DOHH2 (cell line): ENCODE measurements around the gene VAV2.

Experiments used
- H3F3A ChIP-seq: fragments of 200-600 bp; sonication (generic), shearing (Covaris generic); 2 replicates; pipeline ENCODE4 v1.6.0; 2016; ENCODE audit warnings: antibody characterized with exemption, mild to moderate bottlenecking; ENCODE audit not compliant: control insufficient read depth, insufficient read depth
- H3K27ac ChIP-seq: fragments of 200-600 bp; sonication (generic); 2 replicates; pipeline ENCODE4 v1.5.1; 2014; ENCODE audit warnings: low read depth, mild to moderate bottlenecking, low read length, moderate library complexity
- H3K27me3 ChIP-seq: fragments of 200-600 bp; sonication (generic); 2 replicates; pipeline ENCODE4 v1.6.1; 2014; ENCODE audit warnings: mild to moderate bottlenecking, low read length, mixed read lengths; ENCODE audit not compliant: control insufficient read depth
- H3K36me3 ChIP-seq: fragments of 200-600 bp; sonication (generic); 2 replicates; pipeline ENCODE4 v1.6.1; 2014; ENCODE audit warnings: mild to moderate bottlenecking, low read length, moderate library complexity, mixed read lengths; ENCODE audit not compliant: control insufficient read depth
- H3K4me1 ChIP-seq: fragments of 200-600 bp; sonication (generic); 2 replicates; pipeline ENCODE4 v1.6.1; 2014; ENCODE audit warnings: mild to moderate bottlenecking, low read length, mixed read lengths; ENCODE audit not compliant: control insufficient read depth
- H3K4me2 ChIP-seq: fragments of 200-600 bp; sonication (generic); 2 replicates; pipeline ENCODE4 v1.6.0; 2014; ENCODE audit warnings: mild to moderate bottlenecking, low read length, moderate library complexity
- H3K4me3 ChIP-seq: fragments of 200-600 bp; sonication (generic); 2 replicates; pipeline ENCODE4 v1.5.1; 2014; ENCODE audit warnings: mild to moderate bottlenecking, low read length, mixed read lengths
- H3K79me2 ChIP-seq: fragments of 200-600 bp; sonication (generic); 2 replicates; pipeline ENCODE4 v1.6.1; 2014; ENCODE audit warnings: mild to moderate bottlenecking, low read length, mixed read lengths; ENCODE audit not compliant: control insufficient read depth
- H3K9me2 ChIP-seq: fragments of 200-600 bp; sonication (generic); replicated peaks from 2 replicates; pipeline ENCODE4 v1.6.1; 2014; ENCODE audit warnings: mild to moderate bottlenecking, low read length, mixed read lengths; ENCODE audit not compliant: control insufficient read depth
- H3K9me3 ChIP-seq: fragments of 200-600 bp; sonication (generic); 2 replicates; pipeline ENCODE4 v1.6.1; 2014; ENCODE audit warnings: antibody characterized with exemption, low read length, mixed read lengths; ENCODE audit not compliant: control insufficient read depth, insufficient read depth
- H4K20me1 ChIP-seq: fragments of 200-600 bp; sonication (generic); 2 replicates; pipeline ENCODE4 v1.6.0; 2014; ENCODE audit warnings: low read depth, mild to moderate bottlenecking, antibody characterized with exemption, low read length, moderate library complexity; ENCODE audit not compliant: control insufficient read depth, insufficient read depth
- EZH2phosphoT487 ChIP-seq: fragments of 200-600 bp; sonication (generic); IDR thresholded peaks from 2 replicates; pipeline ENCODE4 v1.6.1; 2017; ENCODE audit warnings: borderline replicate concordance, mild to moderate bottlenecking, antibody characterized with exemption, low read length, moderate library complexity, mixed read lengths
- TF ChIP-seq, protein P1 (sequence below): fragments of 200-600 bp; sonication (generic); IDR thresholded peaks from one replicate; pipeline ENCODE4 v1.5.1; 2014; ENCODE audit warnings: antibody characterized with exemption, mild to moderate bottlenecking, low read depth, low read length; ENCODE audit not compliant: poor library complexity, severe bottlenecking

Gene VAV2

DNA sequence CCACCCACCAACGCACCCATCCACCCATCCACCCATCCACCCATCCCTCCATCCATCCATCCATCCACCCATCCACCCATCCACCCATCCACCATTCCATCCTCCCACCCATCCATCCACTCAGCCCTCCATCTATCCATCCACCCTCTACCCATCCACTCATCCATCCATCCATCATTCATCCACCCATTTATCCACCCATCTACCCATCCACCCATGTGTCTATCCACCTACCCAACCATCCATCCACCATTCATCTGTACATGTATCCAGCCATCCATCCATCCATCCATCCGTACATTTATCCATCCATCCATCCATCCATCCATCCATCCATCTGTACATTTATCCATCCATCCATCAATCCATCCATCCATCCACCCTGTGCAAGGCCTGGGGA is 11.1 kb upstream of the VAV2 start:
- H3K36me3 ChIP-seq = no peaks in the 10 kb centered on the region
- H3K27me3 ChIP-seq = no peaks in the 10 kb centered on the region
- no peaks in the 10 kb centered on the region for H3F3A ChIP-seq
- no peak overlapping the region for H3K27ac ChIP-seq
- H3K79me2 ChIP-seq = no peaks in the 10 kb centered on the region
- H3K4me3 ChIP-seq = no peak overlapping the region
- TF ChIP-seq, protein P1, sequence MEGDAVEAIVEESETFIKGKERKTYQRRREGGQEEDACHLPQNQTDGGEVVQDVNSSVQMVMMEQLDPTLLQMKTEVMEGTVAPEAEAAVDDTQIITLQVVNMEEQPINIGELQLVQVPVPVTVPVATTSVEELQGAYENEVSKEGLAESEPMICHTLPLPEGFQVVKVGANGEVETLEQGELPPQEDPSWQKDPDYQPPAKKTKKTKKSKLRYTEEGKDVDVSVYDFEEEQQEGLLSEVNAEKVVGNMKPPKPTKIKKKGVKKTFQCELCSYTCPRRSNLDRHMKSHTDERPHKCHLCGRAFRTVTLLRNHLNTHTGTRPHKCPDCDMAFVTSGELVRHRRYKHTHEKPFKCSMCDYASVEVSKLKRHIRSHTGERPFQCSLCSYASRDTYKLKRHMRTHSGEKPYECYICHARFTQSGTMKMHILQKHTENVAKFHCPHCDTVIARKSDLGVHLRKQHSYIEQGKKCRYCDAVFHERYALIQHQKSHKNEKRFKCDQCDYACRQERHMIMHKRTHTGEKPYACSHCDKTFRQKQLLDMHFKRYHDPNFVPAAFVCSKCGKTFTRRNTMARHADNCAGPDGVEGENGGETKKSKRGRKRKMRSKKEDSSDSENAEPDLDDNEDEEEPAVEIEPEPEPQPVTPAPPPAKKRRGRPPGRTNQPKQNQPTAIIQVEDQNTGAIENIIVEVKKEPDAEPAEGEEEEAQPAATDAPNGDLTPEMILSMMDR = no peak
- no peak for TF ChIP-seq EZH2phosphoT487
- no peaks in the 10 kb centered on the region for H4K20me1 ChIP-seq
- no peaks in the 10 kb centered on the region for H3K9me2 ChIP-seq
- peaks cover 14% of the 10 kb centered on the region for H3K4me1 ChIP-seq
- H3K4me2 ChIP-seq = no peak overlapping the region
- no peaks in the 10 kb centered on the region for H3K9me3 ChIP-seq

DNA sequence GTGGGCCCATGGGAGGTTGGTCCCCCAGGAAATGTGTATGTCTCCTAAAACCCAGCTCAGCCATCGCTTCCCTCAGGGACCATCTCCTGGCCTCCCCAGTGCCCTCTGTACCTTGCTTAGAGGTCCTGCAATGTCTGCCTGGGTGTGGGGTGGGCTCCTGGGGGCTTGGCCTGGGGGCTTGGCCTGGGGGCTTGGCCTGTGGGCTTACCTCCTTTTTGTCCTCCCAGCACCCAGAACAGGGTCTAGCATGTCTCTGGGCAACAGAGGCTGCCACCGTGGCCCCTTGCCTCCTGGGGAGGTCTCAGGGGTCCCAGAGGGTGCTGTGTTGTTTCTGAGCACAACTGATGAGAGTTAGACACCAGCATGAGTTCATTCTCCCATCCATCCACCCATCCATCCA is 10.7 kb upstream of the VAV2 start:
- no peak overlapping the region for H3K4me2 ChIP-seq
- no peaks in the 10 kb centered on the region for H3K9me2 ChIP-seq
- H3F3A ChIP-seq = no peaks in the 10 kb centered on the region
- H4K20me1 ChIP-seq = no peaks in the 10 kb centered on the region
- H3K4me3 ChIP-seq = no peak overlapping the region
- peaks cover 14% of the 10 kb centered on the region for H3K4me1 ChIP-seq
- H3K27me3 ChIP-seq = no peaks in the 10 kb centered on the region
- H3K36me3 ChIP-seq = no peaks in the 10 kb centered on the region
- no peaks in the 10 kb centered on the region for H3K79me2 ChIP-seq
- H3K27ac ChIP-seq = no peak overlapping the region
- TF ChIP-seq EZH2phosphoT487 = no peak
- TF ChIP-seq, protein P1 = no peak
- H3K9me3 ChIP-seq = no peaks in the 10 kb centered on the region

DNA sequence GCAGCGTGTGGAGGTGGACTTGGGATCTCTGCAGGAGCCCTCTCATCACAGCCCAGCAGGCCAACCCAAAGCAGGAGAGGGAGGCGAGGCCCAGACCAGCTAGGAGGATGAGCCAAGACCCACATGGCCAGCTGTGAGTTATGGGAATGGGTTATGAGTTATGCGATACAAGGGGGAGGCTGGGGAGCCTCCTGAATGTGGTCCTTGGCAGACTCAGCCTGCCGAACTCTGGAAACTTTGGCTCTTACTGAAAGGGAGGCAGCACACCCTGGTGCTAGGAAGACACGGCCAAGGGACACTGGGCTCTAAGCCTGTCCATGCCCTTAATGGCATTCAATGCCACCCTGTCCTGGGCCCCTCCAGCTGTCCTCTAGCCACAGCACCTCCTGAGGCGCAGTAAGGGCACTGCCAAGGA is 7.7 kb upstream of the VAV2 start:
- H3K27me3 ChIP-seq = no peaks in the 10 kb centered on the region
- H3K4me3 ChIP-seq = no peak overlapping the region
- TF ChIP-seq EZH2phosphoT487 = no peak
- TF ChIP-seq, protein P1 = no peak
- no peaks in the 10 kb centered on the region for H4K20me1 ChIP-seq
- H3K4me1 ChIP-seq = peaks cover 14% of the 10 kb centered on the region
- H3K9me3 ChIP-seq = no peaks in the 10 kb centered on the region
- no peaks in the 10 kb centered on the region for H3K36me3 ChIP-seq
- no peak overlapping the region for H3K27ac ChIP-seq
- H3K79me2 ChIP-seq = no peaks in the 10 kb centered on the region
- no peaks in the 10 kb centered on the region for H3F3A ChIP-seq
- no peak overlapping the region for H3K4me2 ChIP-seq
- H3K9me2 ChIP-seq = no peaks in the 10 kb centered on the region
